ENCODE data around the gene KCTD6. TPM values are rescaled to one million over a fixed set of nuclear protein-coding genes. Genes with fewer than 3 reads are reported as not detected.

KCTD6 gene
- total RNA-seq = 37.9 TPM

DNA sequence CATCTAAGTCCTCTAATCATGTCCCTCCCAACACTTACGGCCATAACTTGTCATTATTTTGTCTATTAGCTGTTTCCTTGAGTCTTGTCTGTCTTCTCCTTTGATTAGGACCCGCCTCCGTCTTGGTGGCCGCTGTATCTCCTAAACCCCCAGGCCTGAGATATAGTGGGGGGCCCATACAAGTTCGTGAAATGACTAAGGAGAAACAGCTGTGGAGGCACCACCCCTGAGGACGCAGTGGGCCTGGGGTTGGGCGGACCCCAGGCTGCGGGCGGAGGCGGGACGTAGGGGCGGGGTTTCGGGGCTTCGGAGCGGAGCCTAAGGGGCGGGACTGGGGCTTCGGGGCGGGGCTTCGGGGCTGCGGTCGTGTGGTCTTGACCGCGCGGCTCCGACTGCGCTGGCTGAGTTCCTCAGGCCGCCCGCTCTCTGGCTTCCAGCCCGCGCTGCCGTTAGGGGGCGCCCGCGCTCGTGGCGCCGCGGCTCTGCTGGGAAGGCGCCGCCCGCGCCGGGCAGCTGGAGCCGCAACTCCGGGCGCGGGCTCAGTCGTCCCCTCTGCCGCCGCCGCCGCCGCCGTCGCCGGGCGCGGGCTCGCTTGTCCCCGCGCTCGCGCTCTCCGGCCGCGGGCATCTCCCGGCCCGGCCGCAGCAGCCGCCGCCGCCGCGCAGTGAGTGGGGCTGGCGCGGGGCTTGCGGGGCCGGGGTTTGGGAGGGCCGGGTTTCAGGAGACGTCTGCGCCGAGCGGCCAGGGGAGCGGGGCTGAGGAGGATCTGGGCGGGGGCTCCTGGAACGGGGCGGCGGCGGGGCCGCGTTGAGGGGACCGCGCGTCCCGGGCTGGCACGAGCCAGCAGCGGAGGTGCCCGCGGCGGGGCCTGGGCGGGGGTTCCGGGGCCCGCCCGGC lies at the start of gene KCTD6:
Gene KCTD6, plus strand, starts transcription at position 591 of the 897 bp plus-strand sequence. CDS start 6,660 bp downstream, outside the sequence.

DNA sequence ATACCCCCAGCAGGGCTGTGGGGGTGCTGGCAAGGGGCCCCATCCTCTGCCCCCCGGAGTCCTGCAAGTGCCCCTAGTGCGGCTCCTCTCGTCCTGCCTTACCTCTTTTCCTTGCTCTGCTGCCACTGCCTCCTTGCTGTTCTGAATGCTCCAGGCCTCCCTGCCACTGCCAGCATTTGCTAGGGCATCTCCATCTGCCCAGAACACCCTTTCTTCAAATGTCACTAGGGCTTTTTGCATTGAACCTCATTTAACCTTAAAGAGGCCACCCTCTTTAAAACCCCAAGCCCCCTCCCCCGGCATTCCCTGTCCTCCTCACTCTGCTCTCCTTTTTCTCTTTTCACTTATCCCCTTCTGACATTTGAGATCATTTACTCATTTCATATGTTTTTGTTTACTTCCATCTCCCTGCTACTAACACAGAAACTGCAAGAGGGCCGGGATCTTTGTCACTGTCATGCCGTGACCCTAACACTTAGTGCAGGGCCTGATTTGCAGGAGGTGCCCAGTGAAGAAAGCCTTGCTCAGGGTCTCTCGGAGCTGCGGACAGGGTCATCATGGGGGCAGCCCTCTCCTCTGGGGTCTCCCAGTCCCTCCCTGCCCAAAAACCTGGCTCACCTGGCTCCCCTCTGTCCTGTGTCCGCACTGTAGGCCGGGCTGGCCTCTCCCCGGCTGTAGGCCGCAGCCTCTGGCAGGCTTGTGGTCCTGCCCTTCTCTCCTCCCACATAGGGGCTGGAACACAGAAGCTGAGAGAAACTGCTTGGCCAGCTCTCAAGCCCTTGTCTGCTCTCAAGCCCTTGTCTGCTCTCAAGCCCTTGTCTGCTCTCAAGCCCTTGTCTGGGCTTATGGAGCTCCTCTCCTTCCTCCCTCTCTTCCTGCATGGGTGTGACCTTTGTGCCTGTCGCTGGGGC lies 44.9 kb downstream of the KCTD6 start, which contains the start of gene ACOX2:
Gene ACOX2, minus strand, starts transcription at position 690 of the 911 bp plus-strand sequence. CDS start 2,084 bp downstream, outside the sequence.

Other genes with a start within 250 kb of the KCTD6 start
- gene RPP14, start 185.9 kb upstream of the KCTD6 start, total RNA-seq = 18.2 TPM
- 11.0 TPM for gene HTD2, start 185.6 kb upstream of the KCTD6 start, total RNA-seq
- 53.8 TPM for gene PXK, start 159.2 kb upstream of the KCTD6 start, total RNA-seq
- 57.6 TPM for gene PDHB, start 58.3 kb upstream of the KCTD6 start, total RNA-seq
- 3.4 TPM for gene ACOX2, start 45.1 kb downstream of the KCTD6 start, total RNA-seq
- 19.7 TPM for gene FAM107A, start 85.3 kb downstream of the KCTD6 start, total RNA-seq
- gene FAM3D, start 174.7 kb downstream of the KCTD6 start, total RNA-seq = not detected

Measured in parietal lobe (tissue), 1 donor.